Adrenal gland (tissue), 12 donors: ENCODE results near the gene SLC13A4. TPM values are rescaled to one million over a fixed set of nuclear protein-coding genes. Genes with fewer than 3 reads are reported as not detected.

Experiments
- DNase-seq, 7 donors: peaks; one replicate each; pipeline ENCODE4 v3.0.0-alpha.2; 2019 to 2020
- H3K27ac ChIP-seq, 5 donors: fragments of 200-600 bp; sonication (generic) in 4 of 5; 1 replicate in 3 of 5; 2 replicates in 2 of 5; pipeline versions ENCODE4 v1.5.1 to v1.8.0; 2016 to 2020; ENCODE audit warnings: mild to moderate bottlenecking in 1 of 5
- H3K27me3 ChIP-seq: fragments of 200-600 bp; 2 replicates; pipeline ENCODE4 v1.8.0; 2021
- H3K36me3 ChIP-seq, 2 donors: fragments of 200-600 bp; replicated peaks in 1 of 2; 1 replicate in 1 of 2; 2 replicates in 1 of 2; pipeline versions ENCODE4 v1.5.1 to v1.8.0; 2018 to 2022
- H3K4me1 ChIP-seq, 2 donors: fragments of 200-600 bp; replicated peaks in 1 of 2; 1 replicate in 1 of 2; 2 replicates in 1 of 2; pipeline versions ENCODE4 v1.5.1 to v1.8.0; 2018 to 2021
- H3K4me3 ChIP-seq, 4 donors: fragments of 200-600 bp; sonication (generic) in 3 of 4; one replicate each; pipeline ENCODE4 v1.5.1; 2016 to 2018
- H3K9me3 ChIP-seq, 3 donors: fragments of 200-600 bp; sonication (generic) in 1 of 3; replicated peaks in 1 of 3; 1 replicate in 2 of 3; 2 replicates in 1 of 3; pipeline versions ENCODE4 v1.5.1 to v1.8.0; 2016 to 2021
- POLR2A ChIP-seq, 2 donors: fragments of 450-650 bp; IDR thresholded peaks; one replicate each; pipeline ENCODE4 v1.6.1; 2017; ENCODE audit warnings: antibody characterized with exemption in 2 of 2, mild to moderate bottlenecking in 2 of 2, moderate library complexity in 1 of 2
- WGBS, 4 donors: extraction: QIAGEN DNeasy Blood & Tissue Kit in 2 of 4; methylation state at CpG; one replicate each; pipeline versions ENCODE4 v1.1.5 to v1.1.7; 2013 to 2017; 5-methylcytosine and 5-hydroxymethylcytosine counted together
- intact Hi-C, 2 donors: fragments of 100-400 bp; cut with DNase I; formaldehyde crosslinking; loops; one replicate each; pipeline versions ENCODE4 v1.14.1 to v1.15.0; 2022 to 2023
- polyA plus RNA-seq, 3 donors: library from polyadenylated mRNA; stranded (reverse); fragments of 200-250 nt in 2 of 3; fragments of 350-450 nt in 1 of 3; fragmentation: Illumina TruSeq in 1 of 3; extraction: RNeasy Lipid Tissue Mini Kit (QIAGEN cat#74804) in 1 of 3; gene quantifications; one replicate each; pipeline ENCODE4 v1.2.3, GENCODE V29; 2013 to 2014
- total RNA-seq, 9 donors: library from RNA; depleted of rRNA in 4 of 9; stranded (reverse); fragments of >200 nt in 4 of 9; fragments of 120-200 nt in 1 of 9; fragmentation: NEBNext Ultra II Directional in 1 of 9; extraction: Animal tissue kit (Norgen Biotek cat#: 25700) in 1 of 9; gene quantifications; one replicate each; pipeline versions ENCODE4 v1.1.0 to v1.2.4, GENCODE V29; 2013 to 2023
- TF ChIP-seq, protein P1 (sequence below), 6 experiments: fragments of 450-650 bp in 4 of 6; fragments of 200-600 bp in 2 of 6; sonication (generic) in 1 of 6; IDR thresholded peaks; 1 replicate in 5 of 6; 2 replicates in 1 of 6; pipeline versions ENCODE4 v1.5.1 to v1.8.0; 2016 to 2021; ENCODE audit warnings: antibody characterized with exemption in 6 of 6, mild to moderate bottlenecking in 2 of 6, moderate library complexity in 1 of 6
- donor health status: healthy with polysubstance abuse.
- donor health status: Bipolar disorder and iron deficiency.
- donor health status: DM: yes; HTN: yes; CAD: no.
- donor health status: DM: no; HTN: no; CAD: no.
- donor health status: DM: no; HTN: no; CAD: no.
- donor health status: DM: yes; HTN: yes; CAD: no.

SLC13A4 gene
- total and polyA plus RNA-seq, 12 donors, result 0.14 to 0.97 (median 0.24) TPM; not detected in 6

DNA sequence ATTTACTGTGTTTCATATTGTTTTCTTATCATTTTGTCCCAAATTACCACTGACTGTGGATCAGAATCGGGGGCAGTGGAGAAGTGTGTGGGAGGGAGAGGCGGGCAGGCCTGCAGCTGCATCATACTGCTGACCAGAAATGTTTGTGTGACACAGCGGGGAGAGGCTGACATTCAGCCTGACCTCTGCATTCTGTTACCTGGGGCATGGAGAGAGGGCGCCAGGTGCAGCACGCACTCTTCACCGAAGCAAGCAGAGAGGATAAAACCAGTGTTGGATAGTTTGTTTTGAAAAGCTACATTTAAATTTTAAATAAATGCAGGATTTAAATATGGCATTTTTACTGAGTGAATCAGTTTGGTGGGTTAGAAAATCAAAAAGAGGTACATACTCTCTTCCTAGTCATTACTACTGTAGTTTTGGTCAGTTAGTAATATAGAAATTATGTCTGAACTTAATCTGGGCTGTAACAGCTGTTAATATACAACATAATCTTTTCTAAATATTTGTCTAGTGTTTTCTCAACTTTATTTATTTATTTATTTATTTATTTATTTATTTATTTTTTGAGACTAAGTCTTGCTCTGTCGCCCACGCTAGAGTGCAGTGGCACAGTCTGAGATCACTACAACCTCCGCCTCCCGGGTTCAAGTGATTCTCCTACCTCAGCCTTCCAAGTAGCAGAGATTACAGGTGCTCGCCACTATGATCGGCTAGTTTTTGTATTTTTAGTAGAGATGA, 74.5 kb downstream of the SLC13A4 start:
- Histone ChIP-seq H3K27me3 (no peaks in the 10 kb centered on the region), H3K27ac (no peak overlapping the region), H3K4me1 (no peaks in the 10 kb centered on the region), H3K36me3 (no peaks in the 10 kb centered on the region), H3K4me3 (no peak overlapping the region), H3K9me3 (no peaks in the 10 kb centered on the region)
- TF ChIP-seq, protein P1, sequence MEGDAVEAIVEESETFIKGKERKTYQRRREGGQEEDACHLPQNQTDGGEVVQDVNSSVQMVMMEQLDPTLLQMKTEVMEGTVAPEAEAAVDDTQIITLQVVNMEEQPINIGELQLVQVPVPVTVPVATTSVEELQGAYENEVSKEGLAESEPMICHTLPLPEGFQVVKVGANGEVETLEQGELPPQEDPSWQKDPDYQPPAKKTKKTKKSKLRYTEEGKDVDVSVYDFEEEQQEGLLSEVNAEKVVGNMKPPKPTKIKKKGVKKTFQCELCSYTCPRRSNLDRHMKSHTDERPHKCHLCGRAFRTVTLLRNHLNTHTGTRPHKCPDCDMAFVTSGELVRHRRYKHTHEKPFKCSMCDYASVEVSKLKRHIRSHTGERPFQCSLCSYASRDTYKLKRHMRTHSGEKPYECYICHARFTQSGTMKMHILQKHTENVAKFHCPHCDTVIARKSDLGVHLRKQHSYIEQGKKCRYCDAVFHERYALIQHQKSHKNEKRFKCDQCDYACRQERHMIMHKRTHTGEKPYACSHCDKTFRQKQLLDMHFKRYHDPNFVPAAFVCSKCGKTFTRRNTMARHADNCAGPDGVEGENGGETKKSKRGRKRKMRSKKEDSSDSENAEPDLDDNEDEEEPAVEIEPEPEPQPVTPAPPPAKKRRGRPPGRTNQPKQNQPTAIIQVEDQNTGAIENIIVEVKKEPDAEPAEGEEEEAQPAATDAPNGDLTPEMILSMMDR (IDR thresholded peaks at IDR 0.05), result no peak
- no peak for TF ChIP-seq POLR2A (IDR thresholded peaks at IDR 0.05)
- WGBS, 4 donors, result 89 to 97% (median 89%) methylated on average over 12 of the region's 12 CpGs
- DNase-seq, result no peak
- intact Hi-C loops, result no loop called here

DNA sequence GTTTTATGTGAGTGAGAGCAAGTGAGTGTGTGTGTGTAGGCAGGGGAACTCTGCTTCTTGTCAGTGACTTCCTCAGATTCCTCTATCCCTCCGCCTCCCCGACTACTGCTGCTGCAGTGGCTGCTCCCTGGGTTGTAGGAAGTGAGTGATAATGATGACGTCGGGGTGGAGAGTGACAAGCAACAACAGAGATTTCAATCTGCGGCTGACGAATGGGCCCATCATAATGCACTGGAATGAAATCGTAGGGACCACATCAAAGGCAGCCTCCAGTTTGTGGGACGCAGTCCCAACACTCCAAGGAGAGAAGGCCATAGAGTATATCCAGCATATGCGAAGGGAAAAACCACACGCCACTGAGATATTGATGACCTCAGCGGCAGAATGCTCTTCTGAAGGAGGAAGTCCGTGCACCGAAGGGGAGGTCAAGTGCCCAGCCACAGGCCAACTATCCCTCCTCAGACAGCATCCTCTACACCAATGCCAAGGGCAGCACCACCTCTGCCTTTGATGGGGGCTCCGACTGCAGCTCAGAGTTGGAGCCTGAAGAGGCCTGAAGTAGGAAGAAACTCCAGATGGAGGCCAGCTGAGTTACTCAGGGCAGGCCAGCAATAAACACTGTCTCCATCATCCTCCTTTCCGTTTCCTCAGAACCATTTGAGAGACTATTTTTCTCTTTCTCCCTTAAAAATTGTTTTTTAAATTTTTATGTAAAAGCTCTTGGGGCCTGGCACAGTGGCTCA, 77.0 kb downstream of the SLC13A4 start:
- TF ChIP-seq, protein P1 (IDR thresholded peaks at IDR 0.05), result no peak
- no peak for TF ChIP-seq POLR2A (IDR thresholded peaks at IDR 0.05)
- Histone ChIP-seq H3K27ac (no peak overlapping the region), H3K36me3 (peaks cover 0 to 13% of the 10 kb centered on the region in 2 donors), H3K4me1 (no peaks in the 10 kb centered on the region), H3K27me3 (no peaks in the 10 kb centered on the region), H3K9me3 (no peaks in the 10 kb centered on the region), H3K4me3 (no peak overlapping the region)
- WGBS, 4 donors, result 77 to 84% (median 81%) methylated on average over 15 of the region's 15 CpGs
- peak in 3 of 7 donors; percentile 19 to 40 (median 19) for DNase-seq
- intact Hi-C loops, result no loop called here

DNA sequence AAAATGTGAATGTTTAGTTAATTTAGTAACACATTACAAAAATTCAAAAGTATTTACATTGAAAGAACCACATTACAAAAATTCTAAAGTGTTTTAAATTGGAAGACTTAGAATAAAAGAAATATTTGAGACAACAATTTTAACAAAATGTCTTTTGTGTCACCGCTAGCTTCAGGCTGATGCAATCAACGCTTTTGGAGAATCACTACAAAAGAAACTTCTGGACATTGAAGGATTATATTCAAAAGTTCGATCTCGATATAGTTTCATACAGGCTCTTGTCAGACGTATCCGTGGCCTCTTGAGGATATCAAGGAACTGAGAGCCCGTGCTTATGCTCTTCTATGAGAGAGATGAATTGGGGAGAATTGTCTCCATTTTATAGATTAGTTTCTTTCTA, 79.8 kb downstream of the SLC13A4 start:
- TF ChIP-seq, protein P1 (IDR thresholded peaks at IDR 0.05), result no peak
- TF ChIP-seq POLR2A (IDR thresholded peaks at IDR 0.05), result no peak
- Histone ChIP-seq H3K27me3 (no peaks in the 10 kb centered on the region), H3K9me3 (no peaks in the 10 kb centered on the region), H3K4me1 (no peaks in the 10 kb centered on the region), H3K4me3 (no peak overlapping the region), H3K36me3 (peaks cover 0 to 24% of the 10 kb centered on the region in 2 donors), H3K27ac (no peak overlapping the region)
- WGBS, 4 donors, result 89 to 96% (median 94%) methylated on average over 7 of the region's 7 CpGs
- no peak for DNase-seq
- intact Hi-C loops, result loop anchor here in 1 of 2 donors (10.0 kb wide), 1 partner anchor 363 kb away; no protein-coding TSS in a partner anchor

DNA sequence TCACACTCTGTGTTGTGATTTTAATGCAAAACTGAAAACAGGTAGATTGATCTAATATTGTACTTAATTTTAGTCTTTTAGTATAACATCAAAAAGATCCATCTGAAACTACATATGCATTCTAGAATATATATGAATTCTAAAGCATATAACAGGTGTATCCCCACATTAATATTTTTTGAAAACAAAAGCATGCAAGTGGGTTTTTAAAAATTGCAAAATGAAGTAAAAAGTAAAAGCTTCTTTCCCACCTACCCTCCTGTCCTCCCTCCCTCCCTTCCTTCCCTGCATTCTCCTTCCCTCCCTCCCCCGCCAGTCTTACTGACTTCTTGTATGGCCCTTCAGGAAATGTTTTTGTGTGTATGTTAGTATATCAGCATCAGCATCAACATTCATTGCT, 80.2 kb downstream of the SLC13A4 start:
- intact Hi-C loops, result loop anchor here in 1 of 2 donors (10.0 kb wide), 1 partner anchor 363 kb away; no protein-coding TSS in a partner anchor
- no peak for DNase-seq
- 74 to 97% (median 89%) methylated on average over 1 of the region's 1 CpG for WGBS, 4 donors

More for the DNA sequence above, 80.2 kb downstream of the SLC13A4 start:
- H3K27me3 ChIP-seq, result no peaks in the 10 kb centered on the region
- TF ChIP-seq, protein P1 (IDR thresholded peaks at IDR 0.05), result no peak
- no peak for TF ChIP-seq POLR2A (IDR thresholded peaks at IDR 0.05)
- no peak overlapping the region for H3K4me3 ChIP-seq
- H3K9me3 ChIP-seq, result no peaks in the 10 kb centered on the region
- H3K36me3 ChIP-seq, result peaks cover 0 to 25% of the 10 kb centered on the region in 2 donors
- no peaks in the 10 kb centered on the region for H3K4me1 ChIP-seq
- H3K27ac ChIP-seq, result no peak overlapping the region
